Activated T-helper 2 cell treated with anti-CD3 and anti-CD28 coated beads, Interferon-gamma antibody, Interleukin-2, Interleukin-4, amounts not matched to agents 10 μg/mL and 5 μg/mL and 100 μg/mL, durations not matched to agents 14 hours and 24 hours and 36 hours (primary cell): ENCODE results near the gene SVOPL. TPM values are rescaled to one million over a fixed set of nuclear protein-coding genes. Genes with fewer than 3 reads are reported as not detected.

Experiments used
- DNase-seq: peaks from one replicate; pipeline ENCODE4 v3.0.0; 2021; ENCODE audit warnings: low spot score
- H3K27ac Mint-ChIP-seq: one replicate; pipeline ENCODE4 v1.8.0; 2021; ENCODE audit warnings: mixed read lengths
- H3K27me3 Mint-ChIP-seq: one replicate; pipeline ENCODE4 v1.8.0; 2021; ENCODE audit warnings: low read depth, mixed read lengths
- H3K36me3 Mint-ChIP-seq: one replicate; pipeline ENCODE4 v1.8.0; 2021; ENCODE audit warnings: low read depth, mixed read lengths
- H3K4me1 Mint-ChIP-seq: one replicate; pipeline ENCODE4 v1.8.0; 2021; ENCODE audit warnings: low read depth, mixed read lengths
- H3K4me3 Mint-ChIP-seq: one replicate; pipeline ENCODE4 v1.8.0; 2021; ENCODE audit warnings: low read depth, mild to moderate bottlenecking, moderate library complexity, mixed read lengths
- H3K9me3 Mint-ChIP-seq: one replicate; pipeline ENCODE4 v1.8.0; 2021; ENCODE audit warnings: mixed read lengths
- intact Hi-C: fragments of 100-400 bp; cut with micrococcal nuclease; formaldehyde crosslinking; loops from one replicate; pipeline ENCODE4 v1.15.1; 2023
- total RNA-seq: library from RNA; stranded (reverse); gene quantifications from 2 replicates; pipeline ENCODE4 v1.2.3, GENCODE V29; 2022

Gene SVOPL
- total RNA-seq, 1 donor from 2014 or later: not detected

DNA sequence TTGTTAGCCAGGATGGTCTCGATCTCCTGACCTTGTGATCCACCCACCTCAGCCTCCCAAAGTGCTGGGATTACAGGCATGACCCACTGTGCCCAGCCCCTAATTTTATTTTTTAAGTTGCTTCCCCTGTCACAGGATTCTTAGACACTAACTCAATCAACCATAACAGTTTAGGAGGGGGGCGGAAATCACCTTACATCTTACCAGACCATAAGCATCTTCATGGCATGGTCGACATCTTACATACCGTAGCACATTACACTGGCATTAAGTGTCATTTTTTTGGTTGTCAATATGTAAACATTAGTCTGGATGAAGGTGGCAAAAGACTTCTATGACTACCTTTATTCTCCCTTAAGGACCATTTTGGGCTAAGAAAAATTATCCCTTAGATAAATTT, 145.5 kb downstream of the SVOPL start:
- H3K36me3 Mint-ChIP-seq: peaks cover 96% of the 10 kb centered on the region
- intact Hi-C loops: no loop called here
- DNase-seq: no peak
- no peaks in the 10 kb centered on the region for H3K27me3 Mint-ChIP-seq
- no peaks in the 10 kb centered on the region for H3K4me1 Mint-ChIP-seq
- no peak overlapping the region for H3K27ac Mint-ChIP-seq
- H3K9me3 Mint-ChIP-seq: peaks cover 43% of the 10 kb centered on the region
- H3K4me3 Mint-ChIP-seq: no peak overlapping the region

DNA sequence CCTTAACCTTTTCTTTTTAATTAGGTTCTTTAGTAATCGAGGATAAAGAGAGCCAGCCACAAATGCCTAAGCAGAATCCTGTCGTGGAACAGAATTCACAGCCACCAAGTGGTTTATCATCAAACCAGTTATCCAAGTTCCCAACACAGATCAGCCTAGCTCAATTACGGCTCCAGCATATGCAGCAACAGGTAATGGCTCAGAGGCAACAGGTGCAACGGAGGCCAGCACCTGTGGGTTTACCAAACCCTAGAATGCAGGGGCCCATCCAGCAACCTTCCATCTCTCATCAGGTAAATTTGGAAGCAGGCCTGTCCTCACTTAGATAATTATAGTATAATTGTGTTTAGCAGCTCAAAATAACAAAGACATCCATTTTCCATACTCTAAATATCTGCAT, 146.5 kb downstream of the SVOPL start:
- Mint-ChIP-seq H3K27me3 (no peaks in the 10 kb centered on the region), H3K4me1 (peaks cover 2% of the 10 kb centered on the region), H3K27ac (no peak overlapping the region), H3K36me3 (peaks cover 95% of the 10 kb centered on the region), H3K9me3 (peaks cover 43% of the 10 kb centered on the region), H3K4me3 (no peak overlapping the region)
- intact Hi-C loops: no loop called here
- DNase-seq: no peak

DNA sequence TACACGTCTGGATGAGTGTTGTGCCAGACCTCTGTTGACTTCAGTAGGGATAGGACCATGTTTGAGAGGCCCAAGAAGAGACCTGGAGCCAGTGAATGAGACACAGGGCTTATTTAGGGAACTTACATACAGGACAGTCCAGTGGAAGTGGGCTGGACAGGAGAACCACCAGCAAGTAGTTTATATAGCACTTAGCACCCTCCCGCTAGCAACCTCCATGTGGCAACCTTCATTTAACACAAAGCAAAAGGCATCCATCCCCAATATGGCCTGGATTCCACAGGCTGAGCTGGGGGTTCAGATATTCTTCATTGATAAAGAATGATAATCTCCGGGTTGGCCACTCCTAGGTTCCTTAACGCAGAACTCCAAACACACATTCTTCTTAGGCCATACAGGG, 147.4 kb downstream of the SVOPL start:
- no peaks in the 10 kb centered on the region for H3K27me3 Mint-ChIP-seq
- peaks cover 39% of the 10 kb centered on the region for H3K9me3 Mint-ChIP-seq
- no peak for DNase-seq
- no peak overlapping the region for H3K4me3 Mint-ChIP-seq
- peaks cover 93% of the 10 kb centered on the region for H3K36me3 Mint-ChIP-seq
- intact Hi-C loops: no loop called here
- H3K27ac Mint-ChIP-seq: no peak overlapping the region
- H3K4me1 Mint-ChIP-seq: peaks cover 7% of the 10 kb centered on the region

DNA sequence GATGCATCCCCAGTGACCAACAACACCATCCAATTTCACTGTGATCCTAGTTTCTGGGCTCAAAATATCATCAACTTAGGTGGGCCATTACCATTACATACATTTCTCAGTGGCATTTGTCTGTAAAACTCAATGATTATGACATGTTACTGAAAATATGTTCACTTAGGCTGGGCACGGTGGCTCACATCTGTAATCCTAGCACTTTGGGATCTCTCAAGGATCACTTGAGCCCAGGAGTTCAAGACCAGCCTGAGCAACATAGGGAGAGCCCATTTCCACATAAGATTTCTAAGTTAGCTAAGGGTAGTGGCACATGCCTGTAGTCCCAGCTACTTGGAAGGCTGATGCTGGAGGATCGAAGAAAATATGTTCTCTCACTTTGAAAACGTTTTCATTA, 150.1 kb downstream of the SVOPL start:
- Mint-ChIP-seq H3K9me3 (peaks cover 16% of the 10 kb centered on the region), H3K27ac (no peak overlapping the region), H3K4me1 (peaks cover 7% of the 10 kb centered on the region), H3K27me3 (no peaks in the 10 kb centered on the region), H3K4me3 (no peak overlapping the region), H3K36me3 (peaks cover 83% of the 10 kb centered on the region)
- intact Hi-C loops: no loop called here
- no peak for DNase-seq

DNA sequence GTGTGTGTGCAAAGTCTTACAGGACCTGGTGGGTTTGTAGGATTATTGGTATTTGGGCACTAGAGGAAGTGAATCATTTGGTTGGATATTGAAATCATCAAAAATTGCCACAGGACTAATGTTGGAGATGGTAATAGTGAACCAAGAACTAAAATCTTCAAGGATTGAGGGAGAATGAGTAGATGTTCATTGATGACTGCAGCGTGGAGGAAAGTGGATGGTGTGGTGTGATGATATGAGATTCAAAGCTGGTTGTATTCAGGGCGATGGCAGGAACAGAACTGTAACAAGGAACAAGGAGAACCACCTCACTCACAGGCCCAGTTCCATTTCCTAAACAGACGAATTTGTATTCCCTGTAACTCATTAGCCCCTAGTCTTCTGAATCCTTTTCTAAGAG, 150.8 kb downstream of the SVOPL start:
- H3K4me3 Mint-ChIP-seq: no peak overlapping the region
- peaks cover 12% of the 10 kb centered on the region for H3K9me3 Mint-ChIP-seq
- intact Hi-C loops: no loop called here
- peaks cover 83% of the 10 kb centered on the region for H3K36me3 Mint-ChIP-seq
- no peak overlapping the region for H3K27ac Mint-ChIP-seq
- no peaks in the 10 kb centered on the region for H3K27me3 Mint-ChIP-seq
- peaks cover 7% of the 10 kb centered on the region for H3K4me1 Mint-ChIP-seq
- DNase-seq: no peak

DNA sequence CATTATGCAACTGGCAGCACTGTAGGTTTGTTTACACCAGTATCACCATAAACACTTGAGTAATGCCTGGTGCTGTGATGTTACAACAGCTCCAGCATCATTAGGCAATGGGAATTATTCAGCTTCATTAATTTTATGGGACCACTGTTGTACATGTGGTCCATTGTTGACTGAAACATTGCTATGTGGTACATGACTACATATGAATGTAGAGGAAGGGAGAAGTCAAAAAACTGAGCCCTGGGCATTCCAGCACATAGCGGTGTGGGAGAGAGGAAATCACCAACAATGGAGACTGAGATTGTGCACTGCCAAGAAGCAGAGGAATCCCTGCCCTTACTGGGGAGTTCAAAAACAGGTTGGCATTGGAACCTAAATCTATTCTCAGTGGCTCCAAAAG, 152.1 kb downstream of the SVOPL start:
- Mint-ChIP-seq H3K36me3 (peaks cover 84% of the 10 kb centered on the region), H3K27me3 (no peaks in the 10 kb centered on the region), H3K4me3 (no peak overlapping the region), H3K27ac (no peak overlapping the region), H3K4me1 (peaks cover 7% of the 10 kb centered on the region), H3K9me3 (peaks cover 9% of the 10 kb centered on the region)
- DNase-seq: no peak
- intact Hi-C loops: no loop called here

DNA sequence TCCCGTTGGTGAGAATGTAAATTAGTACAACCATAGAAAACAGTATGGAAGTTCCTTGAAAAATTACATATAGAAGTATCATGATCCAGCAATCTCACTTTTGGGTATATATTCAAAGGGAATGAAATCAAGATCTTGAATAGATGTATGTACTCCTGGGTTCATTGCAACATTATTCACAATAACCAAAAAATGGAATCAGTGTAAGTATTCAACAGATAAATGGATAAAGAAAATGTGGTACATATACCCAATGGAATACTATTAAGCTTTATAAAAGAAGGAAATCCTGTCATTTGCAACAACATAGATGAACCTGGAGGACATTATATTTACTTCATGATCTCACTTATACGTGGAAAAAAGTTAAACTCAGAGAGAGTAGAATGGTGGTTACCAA, 154.3 kb downstream of the SVOPL start:
- H3K36me3 Mint-ChIP-seq: peaks cover 76% of the 10 kb centered on the region
- no peaks in the 10 kb centered on the region for H3K27me3 Mint-ChIP-seq
- intact Hi-C loops: no loop called here
- no peak overlapping the region for H3K4me3 Mint-ChIP-seq
- H3K27ac Mint-ChIP-seq: no peak overlapping the region
- peaks cover 13% of the 10 kb centered on the region for H3K4me1 Mint-ChIP-seq
- peaks cover 13% of the 10 kb centered on the region for H3K9me3 Mint-ChIP-seq
- no peak for DNase-seq

DNA sequence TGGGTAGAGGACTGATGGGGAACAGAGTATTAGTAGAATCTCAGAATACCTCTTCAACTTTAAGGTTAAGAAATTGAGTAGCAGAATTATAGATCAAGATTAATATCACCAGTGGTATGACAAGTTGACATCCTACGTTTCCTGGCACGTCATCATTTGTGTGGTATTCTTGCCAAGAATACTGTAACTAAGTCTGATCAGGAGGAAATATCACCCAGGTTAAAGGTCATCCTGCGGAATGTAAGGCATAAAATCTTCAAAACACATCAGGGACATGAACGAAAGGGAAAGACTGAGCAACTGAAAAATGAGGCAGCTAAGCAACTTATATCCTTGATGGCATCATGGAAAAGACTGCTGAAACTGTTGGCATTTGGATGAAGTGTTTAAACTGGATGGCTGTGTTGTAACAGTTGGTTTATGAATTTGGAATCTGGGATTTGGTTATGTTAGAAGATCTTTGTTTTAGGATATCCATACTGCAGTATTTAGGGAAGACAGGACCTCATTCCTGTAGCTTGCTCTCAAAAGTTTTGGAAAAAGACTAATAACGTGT, 155.0 kb downstream of the SVOPL start:
- Mint-ChIP-seq H3K27ac (no peak overlapping the region), H3K4me1 (peaks cover 18% of the 10 kb centered on the region), H3K4me3 (no peak overlapping the region), H3K36me3 (peaks cover 74% of the 10 kb centered on the region), H3K9me3 (peaks cover 13% of the 10 kb centered on the region), H3K27me3 (no peaks in the 10 kb centered on the region)
- DNase-seq: no peak
- intact Hi-C loops: no loop called here

DNA sequence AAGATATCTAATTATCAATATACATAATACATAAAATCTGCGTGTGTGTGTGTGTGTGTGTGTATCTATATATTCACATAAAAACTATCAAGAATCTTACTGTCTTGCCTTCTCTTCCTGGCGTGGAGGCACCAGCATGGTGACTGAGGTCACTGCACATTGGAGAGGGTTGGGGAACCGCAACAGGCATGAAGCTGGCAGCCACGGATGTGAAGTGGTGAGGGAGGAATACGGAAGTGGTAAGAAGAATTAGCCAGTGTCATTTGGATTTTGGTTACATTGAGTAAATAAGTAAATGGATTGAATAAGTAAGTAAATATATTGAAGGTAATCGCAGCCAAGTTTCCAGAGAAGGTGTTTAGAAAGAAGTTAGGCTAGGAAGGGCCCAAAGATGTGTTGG, 156.0 kb downstream of the SVOPL start:
- Mint-ChIP-seq H3K9me3 (peaks cover 13% of the 10 kb centered on the region), H3K36me3 (peaks cover 72% of the 10 kb centered on the region), H3K27ac (no peak overlapping the region), H3K27me3 (no peaks in the 10 kb centered on the region), H3K4me1 (peaks cover 18% of the 10 kb centered on the region), H3K4me3 (no peak overlapping the region)
- intact Hi-C loops: no loop called here
- DNase-seq: no peak

Other genes starting within 250 kb of the SVOPL start
- 16.7 and 17.6 TPM in 2 replicates for gene TRIM24, start 241.1 kb downstream of the SVOPL start, total RNA-seq
- gene TMEM213, start 96.6 kb upstream of the SVOPL start, total RNA-seq: not detected in 2 replicates
- not detected in 2 replicates for gene ATP6V0A4, start 96.8 kb upstream of the SVOPL start, total RNA-seq